ENCODE results near the gene PLAGL1. TPM values are rescaled to one million over a fixed set of nuclear protein-coding genes. Genes with fewer than 3 reads are reported as not detected.

The PLAGL1 gene
- total RNA-seq, 1 experiment from 2014 or later: 0.77 TPM

GRCh38 chr6:143969077-143969476 is 39.0 kb downstream of the PLAGL1 start:
- intact Hi-C loops (cut with micrococcal nuclease; ENCODE audit: unreplicated experiment): no loop called here
- Histone ChIP-seq H3K4me1 (ENCODE audit: insufficient read depth, low read length, poor library complexity, severe bottlenecking) (no peaks in the 10 kb centered on the region), H3K27me3 (replicated peaks; ENCODE audit: insufficient read depth, low read depth, low read length, poor library complexity) (peaks cover 3% of the 10 kb centered on the region), H3K4me3 (ENCODE audit: low read depth, low read length, poor library complexity, severe bottlenecking) (no peak overlapping the region), H3K36me3 (ENCODE audit: insufficient read depth, low read length, poor library complexity, severe bottlenecking) (no peaks in the 10 kb centered on the region), H3K27ac (ENCODE audit: low read depth, low read length, poor library complexity, severe bottlenecking) (no peak overlapping the region), H3K9me3 (ENCODE audit: low read depth, low read length, poor library complexity, severe bottlenecking) (no peaks in the 10 kb centered on the region)
- POLR2A ChIA-PET (ENCODE audit: low non-redundant PET): no interaction called here
- CTCF ChIA-PET: no interaction called here
- TF ChIP-seq CTCF (conservative IDR thresholded peaks at IDR 0.05; ENCODE audit: low read depth, low read length): no peak
- no peak for TF ChIP-seq EZH2 (IDR thresholded peaks at IDR 0.05; ENCODE audit: borderline replicate concordance, low read depth, low read length, poor library complexity, severe bottlenecking)
- no peak for DNase-seq (ENCODE audit: low spot score)
- no TSS peak for BruUV-seq (replicated peaks)

DNA sequence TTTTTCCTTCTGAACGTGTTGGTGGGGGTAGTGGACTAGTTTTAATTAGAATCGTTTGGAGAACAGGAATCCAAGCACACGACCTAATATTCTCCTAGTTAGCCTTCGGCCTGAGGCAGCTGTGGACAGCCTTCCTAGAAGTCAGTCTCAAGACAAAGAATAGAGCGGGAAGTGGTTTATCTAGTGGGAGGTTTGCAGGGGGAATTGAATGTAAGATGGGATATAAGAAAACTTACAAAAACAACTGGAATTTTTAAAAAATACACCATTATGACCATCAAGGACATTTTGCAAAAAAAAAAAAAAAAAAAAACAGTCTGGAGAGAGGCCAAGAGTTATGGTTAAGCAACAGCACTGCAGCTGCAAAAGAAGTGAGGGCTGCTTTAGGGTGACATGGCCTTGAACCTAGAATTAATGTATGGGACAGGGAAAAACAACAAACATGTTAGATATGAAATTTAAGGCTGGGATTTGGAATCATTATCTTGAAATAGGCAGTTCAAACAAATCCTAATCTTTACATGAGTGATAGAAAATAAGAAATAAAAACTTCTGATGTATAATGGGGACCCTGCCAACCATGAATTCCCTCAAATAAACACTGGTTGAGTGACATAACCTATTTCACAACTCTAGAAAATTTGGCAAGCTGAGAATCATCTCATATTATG is 40.2 kb downstream of the PLAGL1 start:
- no peak for DNase-seq (ENCODE audit: low spot score)
- Histone ChIP-seq H3K27me3 (replicated peaks; ENCODE audit: insufficient read depth, low read depth, low read length, poor library complexity) (peaks cover 3% of the 10 kb centered on the region), H3K4me3 (ENCODE audit: low read depth, low read length, poor library complexity, severe bottlenecking) (no peak overlapping the region), H3K9me3 (ENCODE audit: low read depth, low read length, poor library complexity, severe bottlenecking) (no peaks in the 10 kb centered on the region), H3K36me3 (ENCODE audit: insufficient read depth, low read length, poor library complexity, severe bottlenecking) (no peaks in the 10 kb centered on the region), H3K27ac (ENCODE audit: low read depth, low read length, poor library complexity, severe bottlenecking) (no peak overlapping the region), H3K4me1 (ENCODE audit: insufficient read depth, low read length, poor library complexity, severe bottlenecking) (no peaks in the 10 kb centered on the region)
- ChIA-PET CTCF (no interaction called here), POLR2A (ENCODE audit: low non-redundant PET) (no interaction called here)
- intact Hi-C loops (cut with micrococcal nuclease; ENCODE audit: unreplicated experiment): no loop called here
- TF ChIP-seq CTCF (conservative IDR thresholded peaks at IDR 0.05; ENCODE audit: low read depth, low read length): no peak
- no peak for TF ChIP-seq EZH2 (IDR thresholded peaks at IDR 0.05; ENCODE audit: borderline replicate concordance, low read depth, low read length, poor library complexity, severe bottlenecking)
- no TSS peak for BruUV-seq (replicated peaks)

DNA sequence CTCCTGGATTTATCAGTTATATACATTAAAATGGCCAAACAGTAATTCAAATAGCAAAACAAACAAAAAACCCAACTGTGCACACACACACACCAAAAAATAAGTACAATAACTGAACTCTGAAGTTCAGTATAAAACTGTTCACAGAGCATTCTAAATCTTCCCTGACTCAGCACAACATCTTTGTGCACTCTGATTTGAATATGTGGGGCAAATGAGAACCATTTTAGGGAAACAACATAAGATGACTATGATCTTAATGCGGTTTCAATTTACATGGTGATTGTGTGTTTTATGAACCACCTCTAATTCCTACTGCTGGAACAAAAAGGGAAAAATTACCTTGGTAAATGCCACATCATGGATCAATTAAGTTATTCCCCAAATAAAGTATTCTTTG is 41.7 kb downstream of the PLAGL1 start:
- Histone ChIP-seq H3K27ac (ENCODE audit: low read depth, low read length, poor library complexity, severe bottlenecking) (no peak overlapping the region), H3K9me3 (ENCODE audit: low read depth, low read length, poor library complexity, severe bottlenecking) (no peaks in the 10 kb centered on the region), H3K4me1 (ENCODE audit: insufficient read depth, low read length, poor library complexity, severe bottlenecking) (no peaks in the 10 kb centered on the region), H3K36me3 (ENCODE audit: insufficient read depth, low read length, poor library complexity, severe bottlenecking) (no peaks in the 10 kb centered on the region), H3K4me3 (ENCODE audit: low read depth, low read length, poor library complexity, severe bottlenecking) (no peak overlapping the region), H3K27me3 (replicated peaks; ENCODE audit: insufficient read depth, low read depth, low read length, poor library complexity) (peaks cover 3% of the 10 kb centered on the region)
- DNase-seq (ENCODE audit: low spot score): no peak
- intact Hi-C loops (cut with micrococcal nuclease; ENCODE audit: unreplicated experiment): no loop called here
- ChIA-PET CTCF (no interaction called here), POLR2A (ENCODE audit: low non-redundant PET) (no interaction called here)
- TF ChIP-seq EZH2 (IDR thresholded peaks at IDR 0.05; ENCODE audit: borderline replicate concordance, low read depth, low read length, poor library complexity, severe bottlenecking) (no peak), CTCF (conservative IDR thresholded peaks at IDR 0.05; ENCODE audit: low read depth, low read length) (no peak)
- BruUV-seq (replicated peaks): no TSS peak

Measured in A673 (cell line).